Keratinocyte (primary cell): Measurements from ENCODE around the gene TMEM80.

Experiments used
- CTCF ChIP-seq, 3 experiments: IDR thresholded peaks in 1 of 3; conservative IDR thresholded peaks in 1 of 3; optimal IDR thresholded peaks in 1 of 3; 2 replicates in 2 of 3; 3 replicates in 1 of 3; pipeline versions ENCODE3 to v1.5.1; 2011; ENCODE audit warnings: low read length in 3 of 3, mild to moderate bottlenecking in 3 of 3, moderate library complexity in 2 of 3, control low read depth in 1 of 3, inconsistent platforms in 1 of 3; ENCODE audit not compliant: insufficient read depth in 2 of 3; ENCODE audit errors: extremely low read depth in 1 of 3
- EZH2 ChIP-seq: IDR thresholded peaks from one replicate; pipeline ENCODE4 v1.6.1; 2012; ENCODE audit warnings: inconsistent platforms, mild to moderate bottlenecking, low read length, moderate library complexity

GRCh38 chr11:674406-674805 is 21.2 kb upstream of the TMEM80 start:
- TF ChIP-seq CTCF (optimal IDR thresholded peaks at IDR 0.05 in 1 of 3, IDR thresholded peaks at IDR 0.05 in 1 of 3, conservative IDR thresholded peaks at IDR 0.05 in 1 of 3; ENCODE audit: extremely low read depth in 1 of 3, insufficient read depth in 2 of 3, low read length in 3 of 3): no peak
- no peak for TF ChIP-seq EZH2
